ENCODE measurements around the gene MUSTN1. TPM values are rescaled to one million over a fixed set of nuclear protein-coding genes. Genes with fewer than 3 reads are reported as not detected.
A peak's percentile ranks its signal among the peaks of the same experiment; 100 is the strongest.

Gene MUSTN1
- total and polyA plus RNA-seq, 3 donors from 2014 or later = 3.5 to 21.7 (median 3.6) TPM

DNA sequence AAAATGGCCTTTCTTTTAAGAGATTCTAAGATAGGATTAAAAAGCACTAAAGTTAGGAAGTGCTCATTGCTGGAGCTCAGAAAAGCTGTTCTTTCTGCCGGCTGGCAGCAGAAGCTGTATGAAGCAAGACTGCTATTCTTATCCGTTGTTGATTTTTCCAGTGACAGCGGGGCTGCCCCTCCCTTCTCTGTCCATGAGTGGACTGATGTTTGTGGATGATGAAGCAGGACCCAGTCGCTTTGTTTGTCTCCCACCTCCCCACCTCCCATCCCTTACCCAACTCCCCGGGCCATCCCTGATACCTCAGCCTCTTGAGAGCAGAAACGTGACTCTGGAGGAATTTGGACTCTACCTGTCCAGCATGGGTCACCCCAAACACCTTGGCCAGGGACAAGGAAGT lies 10.3 kb upstream of the MUSTN1 start:
- intact Hi-C loops (cut with DNase I; ENCODE audit: low total_unique reads) = no loop called here
- no peaks in the 10 kb centered on the region for H3K36me3 ChIP-seq (ENCODE audit: low read depth, missing control alignments)
- WGBS, 2 donors = 46 to 56% methylated on average over 6 of the region's 6 CpGs
- DNase-seq = peak; percentile 31
- peak overlapping the region; percentile 26 to 67 for H3K27ac ChIP-seq
- H3K9me3 ChIP-seq = no peaks in the 10 kb centered on the region
- no peaks in the 10 kb centered on the region for H3K27me3 ChIP-seq
- H3K4me1 ChIP-seq = peaks cover 11% of the 10 kb centered on the region
- H3K4me3 ChIP-seq = no peak overlapping the region
- TF ChIP-seq, protein P1, sequence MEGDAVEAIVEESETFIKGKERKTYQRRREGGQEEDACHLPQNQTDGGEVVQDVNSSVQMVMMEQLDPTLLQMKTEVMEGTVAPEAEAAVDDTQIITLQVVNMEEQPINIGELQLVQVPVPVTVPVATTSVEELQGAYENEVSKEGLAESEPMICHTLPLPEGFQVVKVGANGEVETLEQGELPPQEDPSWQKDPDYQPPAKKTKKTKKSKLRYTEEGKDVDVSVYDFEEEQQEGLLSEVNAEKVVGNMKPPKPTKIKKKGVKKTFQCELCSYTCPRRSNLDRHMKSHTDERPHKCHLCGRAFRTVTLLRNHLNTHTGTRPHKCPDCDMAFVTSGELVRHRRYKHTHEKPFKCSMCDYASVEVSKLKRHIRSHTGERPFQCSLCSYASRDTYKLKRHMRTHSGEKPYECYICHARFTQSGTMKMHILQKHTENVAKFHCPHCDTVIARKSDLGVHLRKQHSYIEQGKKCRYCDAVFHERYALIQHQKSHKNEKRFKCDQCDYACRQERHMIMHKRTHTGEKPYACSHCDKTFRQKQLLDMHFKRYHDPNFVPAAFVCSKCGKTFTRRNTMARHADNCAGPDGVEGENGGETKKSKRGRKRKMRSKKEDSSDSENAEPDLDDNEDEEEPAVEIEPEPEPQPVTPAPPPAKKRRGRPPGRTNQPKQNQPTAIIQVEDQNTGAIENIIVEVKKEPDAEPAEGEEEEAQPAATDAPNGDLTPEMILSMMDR (IDR thresholded peaks at IDR 0.05) = no peak
- no peak for TF ChIP-seq POLR2A (IDR thresholded peaks at IDR 0.05)

DNA sequence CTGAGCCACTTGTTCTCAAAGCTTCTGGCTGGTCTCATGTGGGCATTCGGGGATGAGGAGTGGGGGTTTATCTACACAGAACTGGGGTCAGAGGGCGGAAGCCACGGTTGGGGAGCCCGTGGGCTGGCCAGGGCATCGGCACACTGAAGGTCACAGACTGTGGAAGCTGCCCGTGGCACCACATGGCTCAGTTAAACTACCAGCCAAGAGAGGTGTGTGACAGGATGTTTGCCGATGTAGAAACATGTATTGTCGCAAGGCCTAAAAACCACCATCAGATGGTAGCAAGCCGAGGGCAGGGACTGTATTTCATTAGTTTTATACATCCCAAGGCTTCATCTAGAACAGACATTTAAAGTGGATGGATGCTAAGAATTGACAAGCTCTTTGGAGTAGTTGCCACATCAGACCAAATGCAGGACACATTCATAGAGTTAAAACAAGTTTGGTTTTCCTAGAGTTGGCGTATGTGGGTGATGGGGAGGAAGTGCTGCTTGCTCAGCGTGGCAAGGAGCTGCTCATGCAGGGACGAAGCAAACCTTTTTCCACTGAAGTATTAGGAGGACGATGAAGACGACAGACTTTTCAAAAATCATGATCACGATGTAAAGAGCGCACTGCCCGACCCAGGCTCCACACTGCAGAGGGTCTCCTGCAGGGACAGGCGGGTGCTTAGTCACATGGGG lies 9.6 kb upstream of the MUSTN1 start:
- H3K27me3 ChIP-seq = no peaks in the 10 kb centered on the region
- intact Hi-C loops (cut with DNase I; ENCODE audit: low total_unique reads) = no loop called here
- WGBS, 2 donors = 68 to 76% methylated on average over 17 to 18 of the region's 18 CpGs
- H3K36me3 ChIP-seq (ENCODE audit: low read depth, missing control alignments) = no peaks in the 10 kb centered on the region
- H3K9me3 ChIP-seq = no peaks in the 10 kb centered on the region
- peak overlapping the region in 1 of 2 donors; percentile 67 for H3K27ac ChIP-seq
- H3K4me1 ChIP-seq = peaks cover 11% of the 10 kb centered on the region
- H3K4me3 ChIP-seq = no peak overlapping the region
- DNase-seq = no peak
- no peak for TF ChIP-seq POLR2A (IDR thresholded peaks at IDR 0.05)
- TF ChIP-seq, protein P1 (IDR thresholded peaks at IDR 0.05) = no peak

DNA sequence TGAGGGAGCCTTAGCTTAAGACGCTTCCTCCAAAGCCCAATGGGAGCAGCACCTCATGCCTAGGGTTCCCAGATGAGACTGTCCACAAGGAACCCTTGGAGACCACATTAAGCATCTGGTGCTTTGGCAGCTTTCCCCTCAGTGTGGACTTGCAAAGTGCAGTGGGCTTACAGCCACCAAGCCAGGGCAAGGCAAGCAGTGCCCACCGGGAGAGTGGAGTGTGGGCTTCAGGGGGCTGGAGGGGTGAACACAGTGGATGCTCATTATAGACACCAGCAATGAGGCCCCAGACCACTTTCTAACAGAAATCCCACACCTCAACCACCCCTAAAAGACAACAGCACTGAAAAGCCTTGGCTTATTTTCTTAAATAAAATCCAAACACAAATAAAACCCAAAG lies 9.1 kb upstream of the MUSTN1 start:
- 80 to 87% methylated on average over 2 of the region's 2 CpGs for WGBS, 2 donors
- Histone ChIP-seq H3K4me3 (no peak overlapping the region), H3K36me3 (ENCODE audit: low read depth, missing control alignments) (no peaks in the 10 kb centered on the region), H3K4me1 (peaks cover 11% of the 10 kb centered on the region), H3K9me3 (no peaks in the 10 kb centered on the region), H3K27ac (peak overlapping the region in 1 of 2 donors; percentile 67), H3K27me3 (no peaks in the 10 kb centered on the region)
- TF ChIP-seq, protein P1 (IDR thresholded peaks at IDR 0.05) = no peak
- TF ChIP-seq POLR2A (IDR thresholded peaks at IDR 0.05) = no peak
- intact Hi-C loops (cut with DNase I; ENCODE audit: low total_unique reads) = no loop called here
- DNase-seq = no peak

DNA sequence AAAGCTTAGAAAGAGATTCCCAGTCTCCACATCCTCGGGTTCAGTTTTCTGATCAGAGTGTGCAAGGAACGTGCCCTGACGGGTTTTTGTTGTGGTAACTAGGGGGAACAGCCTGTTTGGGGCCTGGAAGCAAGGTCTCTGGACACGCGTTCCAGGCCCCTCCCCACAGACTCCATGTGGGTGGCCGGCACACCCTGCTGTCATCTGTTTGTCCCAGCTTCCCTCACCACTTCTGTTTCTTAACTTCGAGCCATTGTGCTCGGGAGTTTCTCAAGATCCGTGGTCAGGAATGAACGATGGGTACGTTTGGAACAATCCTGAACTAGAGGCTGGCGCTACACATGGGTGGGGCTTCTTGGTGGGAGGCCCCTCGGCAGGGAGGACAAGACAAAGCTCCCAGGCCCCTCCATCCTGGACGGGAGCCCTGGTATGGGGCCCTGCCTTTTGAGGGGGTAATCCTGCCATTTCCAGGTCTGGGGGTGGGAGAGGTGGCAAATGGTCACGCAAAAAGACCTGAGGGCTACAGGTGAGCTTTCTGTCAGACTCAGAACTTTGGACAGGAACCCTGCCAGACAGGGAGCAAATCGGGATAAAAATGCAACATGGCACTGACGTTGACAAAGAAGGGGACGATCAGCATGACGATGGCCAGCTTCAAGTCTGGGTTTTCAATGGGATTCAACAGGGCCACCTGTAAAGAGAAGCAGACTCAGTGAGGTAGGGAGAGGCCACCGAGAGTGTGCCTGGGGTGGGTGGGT lies 8.5 kb upstream of the MUSTN1 start:
- Histone ChIP-seq H3K27me3 (no peaks in the 10 kb centered on the region), H3K27ac (peak overlapping the region in 1 of 2 donors; percentile 67), H3K4me1 (peaks cover 11% of the 10 kb centered on the region), H3K9me3 (no peaks in the 10 kb centered on the region), H3K36me3 (ENCODE audit: low read depth, missing control alignments) (no peaks in the 10 kb centered on the region), H3K4me3 (no peak overlapping the region)
- no peak for DNase-seq
- TF ChIP-seq POLR2A (IDR thresholded peaks at IDR 0.05) = no peak
- TF ChIP-seq, protein P1 (IDR thresholded peaks at IDR 0.05) = no peak
- intact Hi-C loops (cut with DNase I; ENCODE audit: low total_unique reads) = no loop called here
- 68 to 72% methylated on average over 20 of the region's 20 CpGs for WGBS, 2 donors

Data from testis (tissue), 3 donors.